CD4-positive, alpha-beta T cell treated with Interleukin-17A for 4 hours (primary cell): ENCODE results near the gene WWOX.

Source experiments
- DNase-seq: peaks from one replicate; pipeline ENCODE4 v3.0.0-alpha.2; 2020; ENCODE audit warnings: mixed read lengths

Gene WWOX

GRCh38 chr16:79062336-79062735 lies 962.9 kb downstream of the WWOX start:
- DNase-seq: no peak

- no peak for DNase-seq
These were observed 963.4 kb downstream of the WWOX start for GRCh38 chr16:79062821-79063220.

GRCh38 chr16:79064256-79064972 lies 965.0 kb downstream of the WWOX start:
- DNase-seq: no peak

DNA sequence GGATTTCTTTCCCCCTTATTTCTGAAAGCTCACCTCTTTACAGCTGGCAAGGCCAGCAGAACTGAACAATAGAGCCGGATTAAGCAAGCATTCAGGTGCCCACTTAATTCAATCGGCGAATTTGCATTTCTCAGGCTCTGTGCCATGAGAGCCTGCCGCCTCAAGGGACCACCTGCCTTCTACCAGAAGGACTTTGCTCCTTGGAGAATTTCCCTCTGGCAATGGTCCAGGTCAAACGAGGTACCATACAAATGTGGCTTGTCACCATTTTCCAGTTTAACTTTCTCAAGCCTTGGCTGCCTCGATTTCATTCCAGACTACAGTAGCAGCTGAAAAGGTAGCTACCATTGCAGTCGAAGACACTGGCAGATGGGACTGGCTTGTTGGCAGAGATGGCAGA lies 967.1 kb downstream of the WWOX start:
- DNase-seq: no peak

DNA sequence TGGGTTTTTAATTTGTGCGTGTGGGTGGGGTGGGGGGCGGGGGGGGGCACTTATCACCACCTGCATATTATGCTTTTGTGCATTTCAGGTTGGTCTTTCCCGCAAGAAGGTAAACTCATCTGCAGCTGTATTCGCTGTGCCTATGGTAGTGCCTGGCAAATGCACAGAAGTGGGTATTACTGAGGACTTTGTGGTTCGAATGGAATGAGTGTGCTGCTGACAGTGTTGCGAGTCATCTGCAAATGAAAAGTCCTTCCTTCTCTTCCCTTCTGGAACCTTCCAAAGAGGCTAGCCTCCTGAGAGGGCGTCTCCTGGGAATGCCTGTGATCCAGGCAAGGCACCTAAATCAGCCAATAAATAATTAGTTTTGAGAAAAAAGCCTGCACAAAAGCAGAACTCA lies 968.1 kb downstream of the WWOX start:
- no peak for DNase-seq

GRCh38 chr16:79069121-79069520 lies 969.7 kb downstream of the WWOX start:
- no peak for DNase-seq

GRCh38 chr16:79069633-79070032 lies 970.2 kb downstream of the WWOX start:
- no peak for DNase-seq

DNA sequence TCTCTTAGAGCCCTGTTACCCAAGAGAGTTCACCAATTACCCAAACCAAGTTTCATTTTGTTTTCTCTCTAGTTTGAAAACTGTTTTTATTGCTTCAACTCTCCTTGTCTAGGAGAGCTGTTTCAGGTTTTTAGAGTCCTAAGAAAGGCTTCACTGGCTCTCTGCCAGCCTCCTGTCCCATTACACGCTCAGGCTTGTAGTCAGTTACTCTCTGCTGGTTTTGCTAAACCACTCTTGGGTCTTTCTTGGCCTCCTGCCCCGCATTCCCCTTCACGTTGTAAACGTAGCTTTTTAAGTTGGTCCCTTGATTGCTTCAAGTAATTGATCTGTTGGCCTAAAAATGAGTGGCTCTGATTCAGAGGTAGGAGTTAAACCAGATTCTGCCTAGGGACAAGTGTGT lies 972.0 kb downstream of the WWOX start:
- no peak for DNase-seq

- no peak for DNase-seq
These were observed 973.1 kb downstream of the WWOX start for GRCh38 chr16:79072517-79072916.

GRCh38 chr16:79073566-79073965 lies 974.1 kb downstream of the WWOX start:
- no peak for DNase-seq

- no peak for DNase-seq
These were observed 975.1 kb downstream of the WWOX start for GRCh38 chr16:79074541-79074940.

- DNase-seq: no peak
These were observed 975.5 kb downstream of the WWOX start for GRCh38 chr16:79074951-79075350.

DNA sequence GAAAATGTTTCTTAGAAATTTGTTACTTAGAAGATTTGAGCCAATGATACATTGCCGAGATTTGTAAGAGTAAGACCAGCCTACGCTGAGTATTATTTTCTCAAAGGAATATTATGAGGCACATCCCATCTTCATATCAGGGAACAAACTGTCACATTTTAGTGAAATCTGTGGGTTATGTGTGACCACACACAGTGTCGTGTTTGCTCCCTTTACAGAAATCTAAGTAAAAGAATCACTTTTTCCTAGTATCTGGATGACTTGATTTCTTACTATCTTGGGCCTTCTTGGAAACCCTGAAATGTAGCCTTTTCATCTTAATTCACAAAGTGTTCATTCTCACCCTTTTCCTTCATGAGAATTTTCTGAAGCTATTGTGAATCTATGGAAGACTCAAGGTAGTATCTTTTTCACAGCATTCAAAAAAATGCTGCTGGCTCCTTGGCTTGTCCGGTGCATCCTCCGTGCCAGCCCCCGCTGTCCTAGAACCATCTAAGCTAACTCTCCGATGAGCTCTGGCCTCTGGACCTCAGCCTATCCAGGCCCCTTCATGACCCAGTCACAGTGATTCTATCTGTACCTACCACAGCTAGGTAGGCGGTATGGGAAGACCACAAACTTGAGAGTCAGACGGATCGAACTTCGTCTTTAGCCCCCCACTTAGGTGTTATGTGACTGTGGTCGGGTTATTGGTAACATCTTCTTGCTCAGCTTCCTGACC lies 976.8 kb downstream of the WWOX start:
- no peak for DNase-seq

DNA sequence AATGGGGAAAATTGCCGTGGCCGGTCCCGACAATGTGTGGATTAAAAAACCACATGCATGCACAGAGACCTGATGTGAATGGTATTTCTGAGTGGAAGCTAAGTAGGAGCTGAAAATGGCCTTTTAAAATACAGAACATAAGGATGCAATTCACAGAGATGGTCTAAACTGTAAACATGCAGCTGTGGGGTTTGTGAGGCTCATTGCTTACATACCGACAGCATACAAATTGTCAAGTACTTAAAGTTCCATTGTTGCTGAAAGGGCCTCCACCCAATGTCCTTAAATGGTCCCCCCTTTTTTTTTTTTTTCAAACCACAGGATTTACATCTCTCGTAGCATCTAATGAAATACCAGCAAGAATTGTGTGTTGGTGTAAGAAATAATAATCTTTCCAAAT lies 977.9 kb downstream of the WWOX start:
- DNase-seq: no peak

DNA sequence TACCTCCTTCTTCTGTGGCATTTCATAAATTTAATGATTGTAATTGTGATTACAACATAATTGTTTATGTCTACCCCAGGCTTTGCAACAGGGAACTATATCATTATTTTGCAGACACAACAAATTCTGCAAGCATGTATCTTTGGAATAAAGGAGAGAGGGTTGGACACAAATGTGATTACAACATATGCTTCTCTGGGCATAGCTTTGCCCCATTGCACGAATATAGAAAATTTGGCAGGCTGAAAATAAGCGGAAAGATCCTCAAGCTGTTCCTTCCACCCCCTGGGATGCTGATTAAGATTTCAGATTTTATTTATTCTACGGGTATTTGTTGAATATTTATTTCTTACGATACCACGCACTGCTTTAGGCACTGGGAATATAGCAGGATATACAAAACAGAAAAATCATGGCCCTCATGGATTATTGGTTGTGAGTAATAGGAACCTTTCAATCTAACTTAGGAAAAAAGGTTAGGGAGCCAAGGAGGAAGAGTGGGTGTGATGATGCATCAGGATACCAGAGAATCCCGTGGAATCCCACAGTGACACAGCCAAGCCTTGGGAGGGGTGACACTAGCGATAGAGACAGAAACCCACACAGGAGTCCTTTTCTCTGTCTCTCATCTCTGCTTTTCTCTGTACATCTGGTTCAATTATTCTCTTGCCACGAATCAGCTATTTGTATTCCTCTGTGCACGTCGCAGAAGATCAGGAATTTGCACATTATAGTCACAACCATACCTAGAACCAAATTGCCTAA lies 980.4 kb downstream of the WWOX start:
- DNase-seq: no peak

- DNase-seq: no peak
These were observed 982.0 kb downstream of the WWOX start for GRCh38 chr16:79081297-79082066.

GRCh38 chr16:79082970-79083369 lies 983.5 kb downstream of the WWOX start:
- no peak for DNase-seq

DNA sequence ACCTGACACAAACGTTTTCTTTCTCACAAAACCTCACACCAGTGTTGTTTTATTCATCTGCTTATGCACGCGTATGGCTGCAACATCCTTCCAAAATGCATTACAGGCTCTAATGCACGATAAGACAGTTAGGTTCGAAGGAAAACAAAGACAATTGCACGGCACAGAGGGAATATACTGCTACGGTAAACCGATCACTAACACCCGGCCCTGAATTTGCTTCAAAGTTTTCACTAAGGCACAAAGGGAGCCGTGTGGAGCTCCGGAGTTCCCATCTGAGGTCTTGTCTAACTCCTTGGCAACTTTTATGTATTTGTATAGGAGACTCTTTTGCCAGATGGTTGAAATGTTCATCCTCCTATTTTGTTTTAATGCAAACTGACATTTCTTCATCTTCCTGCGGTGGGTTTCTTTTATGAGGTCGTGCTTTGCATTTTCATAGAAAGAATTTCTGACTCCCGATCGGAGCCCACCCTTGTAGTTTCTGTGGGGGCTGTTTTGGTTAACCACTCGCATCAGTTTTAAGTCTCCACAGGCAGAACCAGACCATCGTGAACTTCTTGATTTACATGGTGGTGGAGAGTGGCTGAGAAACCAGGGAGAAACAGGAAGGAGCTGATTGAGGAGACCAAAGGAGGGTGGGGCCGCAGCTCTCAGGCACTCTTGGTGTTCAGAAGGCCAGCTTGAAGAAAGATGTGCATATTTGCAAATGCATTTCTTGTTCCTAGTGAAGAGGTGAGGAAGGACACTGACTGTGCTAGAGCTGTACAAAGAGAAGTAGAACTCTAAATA lies 984.2 kb downstream of the WWOX start:
- no peak for DNase-seq

- DNase-seq: no peak
These were observed 989.5 kb downstream of the WWOX start for GRCh38 chr16:79088971-79089370.

- peak; percentile 41 for DNase-seq
These were observed 990.4 kb downstream of the WWOX start for GRCh38 chr16:79089735-79090284.

DNA sequence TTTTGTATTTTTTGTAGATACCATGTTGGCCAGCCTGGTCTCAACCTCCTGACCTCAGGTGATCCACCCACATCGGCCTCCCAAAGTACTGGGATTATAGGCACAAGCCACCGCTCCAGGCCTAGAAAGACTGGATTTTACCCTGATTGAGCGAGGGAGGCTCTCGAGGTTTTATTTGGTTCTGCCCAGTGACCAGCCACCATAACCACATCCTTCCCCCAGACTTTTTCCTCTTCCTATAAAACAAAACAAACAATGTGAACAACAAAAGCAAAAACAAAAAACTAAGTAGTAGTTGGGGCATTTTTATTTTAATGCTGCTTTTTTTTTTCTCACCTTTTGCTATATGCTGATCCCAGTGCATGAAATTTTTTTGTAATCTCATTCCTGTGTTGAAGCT lies 991.5 kb downstream of the WWOX start:
- DNase-seq: no peak

GRCh38 chr16:79092846-79093245 lies 993.4 kb downstream of the WWOX start:
- DNase-seq: no peak
